ENCODE results near the gene ZFP91.

The ZFP91 gene

DNA sequence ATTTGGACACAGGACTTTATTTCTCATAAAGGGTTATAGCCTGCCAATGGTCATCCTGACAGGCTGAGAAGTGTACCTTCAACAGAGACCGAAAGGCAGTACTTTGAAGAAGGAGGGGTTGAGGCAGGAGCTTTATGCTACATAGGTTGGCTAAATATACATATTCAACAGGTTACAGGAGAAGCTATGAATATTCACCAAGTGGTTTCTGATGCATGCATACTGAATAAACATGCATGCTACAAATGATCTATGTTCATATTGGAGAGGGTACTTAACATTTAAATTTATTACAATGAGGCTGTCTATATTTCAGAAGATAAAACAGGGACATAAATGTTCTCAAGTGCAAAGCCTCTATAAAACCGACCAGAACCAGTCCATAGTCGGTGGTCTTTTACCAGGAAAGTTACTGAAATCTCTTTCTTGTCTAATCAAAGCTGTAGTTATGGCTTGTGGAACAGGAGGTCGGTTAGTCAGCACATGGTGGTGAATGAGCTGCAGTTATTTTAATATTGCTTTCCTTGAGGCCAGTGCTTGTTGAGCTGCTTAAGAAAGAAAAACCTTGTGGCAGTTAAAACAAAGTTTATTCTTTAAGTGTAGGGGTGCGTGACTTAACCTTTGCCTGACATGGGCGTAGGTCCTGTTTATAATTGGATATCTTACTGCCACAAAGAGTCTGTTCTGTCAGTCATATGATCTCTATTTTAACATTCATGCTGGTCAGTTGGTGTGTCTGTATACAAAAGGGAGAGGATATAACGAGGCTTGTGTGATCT, 63.1 kb downstream of the ZFP91 start:
- Histone ChIP-seq H3K36me3 (replicated peaks) (no peaks in the 10 kb centered on the region), H3K27ac (no peak overlapping the region), H3K27me3 (replicated peaks) (no peaks in the 10 kb centered on the region), H3K4me3 (ENCODE audit: low read depth, low read length) (no peak overlapping the region)
- no peak for DNase-seq
- in situ Hi-C loops (cut with HindIII; ENCODE audit: low pct_ligation_motif_present, low sequenced_read_pairs): no loop called here
- TF ChIP-seq, protein P1, sequence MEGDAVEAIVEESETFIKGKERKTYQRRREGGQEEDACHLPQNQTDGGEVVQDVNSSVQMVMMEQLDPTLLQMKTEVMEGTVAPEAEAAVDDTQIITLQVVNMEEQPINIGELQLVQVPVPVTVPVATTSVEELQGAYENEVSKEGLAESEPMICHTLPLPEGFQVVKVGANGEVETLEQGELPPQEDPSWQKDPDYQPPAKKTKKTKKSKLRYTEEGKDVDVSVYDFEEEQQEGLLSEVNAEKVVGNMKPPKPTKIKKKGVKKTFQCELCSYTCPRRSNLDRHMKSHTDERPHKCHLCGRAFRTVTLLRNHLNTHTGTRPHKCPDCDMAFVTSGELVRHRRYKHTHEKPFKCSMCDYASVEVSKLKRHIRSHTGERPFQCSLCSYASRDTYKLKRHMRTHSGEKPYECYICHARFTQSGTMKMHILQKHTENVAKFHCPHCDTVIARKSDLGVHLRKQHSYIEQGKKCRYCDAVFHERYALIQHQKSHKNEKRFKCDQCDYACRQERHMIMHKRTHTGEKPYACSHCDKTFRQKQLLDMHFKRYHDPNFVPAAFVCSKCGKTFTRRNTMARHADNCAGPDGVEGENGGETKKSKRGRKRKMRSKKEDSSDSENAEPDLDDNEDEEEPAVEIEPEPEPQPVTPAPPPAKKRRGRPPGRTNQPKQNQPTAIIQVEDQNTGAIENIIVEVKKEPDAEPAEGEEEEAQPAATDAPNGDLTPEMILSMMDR (IDR thresholded peaks at IDR 0.05; ENCODE audit: low read depth, low read length, missing control alignments): no peak

DNA sequence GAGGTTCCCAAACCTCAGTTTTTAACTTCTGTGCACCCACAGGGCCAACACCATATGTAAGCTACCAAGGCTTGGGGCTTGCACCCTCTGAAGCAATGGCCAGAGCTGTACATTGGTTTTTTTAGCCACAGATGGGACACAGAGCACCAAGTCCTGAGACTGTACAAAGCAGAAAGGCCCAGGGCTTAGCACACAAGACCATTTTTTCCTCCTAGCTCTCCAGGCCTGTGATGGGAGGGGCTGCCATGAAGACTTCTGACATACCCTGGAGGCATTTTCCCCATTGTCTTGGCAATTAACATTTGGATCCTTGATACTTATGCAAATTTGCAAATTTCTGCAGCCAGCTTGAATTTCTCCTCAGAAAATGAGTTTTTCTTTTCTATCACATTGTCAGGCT, 67.0 kb downstream of the ZFP91 start:
- in situ Hi-C loops (cut with HindIII; ENCODE audit: low pct_ligation_motif_present, low sequenced_read_pairs): no loop called here

DNA sequence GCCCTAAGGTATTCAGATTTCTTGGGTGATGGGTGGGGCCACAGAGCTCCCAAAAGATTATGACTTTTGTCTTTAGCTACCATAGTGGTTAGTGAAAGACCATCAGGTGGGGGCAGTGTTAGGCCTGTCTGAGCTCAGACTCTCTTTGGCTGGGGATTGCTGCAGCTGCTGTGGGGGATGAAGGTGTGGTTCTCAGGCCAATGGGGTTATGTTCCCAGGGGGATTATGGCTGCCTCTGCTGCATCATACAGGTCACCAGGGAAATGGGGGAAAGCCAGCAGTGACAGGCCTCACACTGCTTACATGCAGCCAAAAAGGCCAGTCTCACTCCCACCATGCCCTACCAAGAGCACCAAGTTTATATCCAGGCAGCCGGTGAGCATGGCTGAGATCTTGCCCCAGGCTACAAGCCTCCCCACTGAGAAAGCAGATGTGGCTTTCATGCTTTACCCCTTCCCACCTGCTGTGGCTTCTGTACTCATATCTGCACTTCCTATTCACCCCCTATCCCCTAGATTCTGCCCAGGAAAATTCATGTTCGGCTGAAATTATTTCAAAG, 68.4 kb downstream of the ZFP91 start:
- TF ChIP-seq, protein P1 (IDR thresholded peaks at IDR 0.05; ENCODE audit: low read depth, low read length, missing control alignments): no peak
- DNase-seq: no peak
- no peaks in the 10 kb centered on the region for H3K27me3 ChIP-seq (replicated peaks)
- in situ Hi-C loops (cut with HindIII; ENCODE audit: low pct_ligation_motif_present, low sequenced_read_pairs): no loop called here
- no peak overlapping the region for H3K27ac ChIP-seq
- H3K4me3 ChIP-seq (ENCODE audit: low read depth, low read length): no peak overlapping the region
- H3K36me3 ChIP-seq (replicated peaks): no peaks in the 10 kb centered on the region

More for the DNA sequence above, 67.0 kb downstream of the ZFP91 start:
- no peak for DNase-seq
- TF ChIP-seq, protein P1 (IDR thresholded peaks at IDR 0.05; ENCODE audit: low read depth, low read length, missing control alignments): no peak
- Histone ChIP-seq H3K27me3 (replicated peaks) (no peaks in the 10 kb centered on the region), H3K36me3 (replicated peaks) (no peaks in the 10 kb centered on the region), H3K4me3 (ENCODE audit: low read depth, low read length) (no peak overlapping the region), H3K27ac (no peak overlapping the region)

DNA sequence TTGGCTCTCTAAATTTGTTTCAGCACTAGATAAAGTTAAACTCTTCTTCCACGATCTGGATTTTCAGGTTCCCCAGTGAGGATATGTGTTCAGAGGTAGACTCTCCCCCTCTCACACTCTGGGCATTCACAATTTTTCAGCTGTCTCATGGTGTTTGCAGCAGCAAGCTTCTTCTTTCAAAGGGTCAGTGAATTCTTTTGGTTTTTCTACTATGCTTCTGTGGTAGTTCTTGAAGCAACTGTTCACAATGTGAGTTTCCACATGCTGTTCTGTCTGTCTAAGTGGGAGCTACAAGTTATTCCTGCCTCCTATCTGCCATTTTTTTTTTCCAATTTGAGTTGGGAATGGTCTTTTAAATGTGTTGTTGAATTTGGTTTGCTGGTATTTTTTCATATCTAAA, 69.0 kb downstream of the ZFP91 start:
- TF ChIP-seq, protein P1 (IDR thresholded peaks at IDR 0.05; ENCODE audit: low read depth, low read length, missing control alignments): no peak
- in situ Hi-C loops (cut with HindIII; ENCODE audit: low pct_ligation_motif_present, low sequenced_read_pairs): no loop called here
- no peaks in the 10 kb centered on the region for H3K27me3 ChIP-seq (replicated peaks)
- DNase-seq: no peak
- H3K4me3 ChIP-seq (ENCODE audit: low read depth, low read length): no peak overlapping the region
- H3K36me3 ChIP-seq (replicated peaks): no peaks in the 10 kb centered on the region
- no peak overlapping the region for H3K27ac ChIP-seq

DNA sequence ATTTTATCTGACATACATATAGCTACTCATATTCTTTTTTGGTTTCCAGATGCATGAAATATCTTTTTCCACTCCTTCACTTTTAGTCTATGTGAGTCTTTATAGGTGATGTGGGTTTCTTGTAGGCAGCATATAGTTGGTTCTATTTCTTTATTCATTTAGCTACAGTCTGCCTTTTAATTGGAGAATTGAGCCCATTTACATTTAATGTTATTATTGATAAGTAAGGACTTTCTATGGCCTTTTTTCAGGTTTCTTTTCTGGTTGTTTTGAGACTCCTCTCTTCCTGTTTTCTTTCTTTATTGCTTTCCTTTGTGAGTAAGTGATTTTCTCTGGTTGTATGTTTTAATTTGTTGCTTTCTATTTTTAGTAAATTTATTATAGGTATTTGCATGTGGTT, 70.8 kb downstream of the ZFP91 start:
- H3K36me3 ChIP-seq (replicated peaks): no peaks in the 10 kb centered on the region
- DNase-seq: no peak
- in situ Hi-C loops (cut with HindIII; ENCODE audit: low pct_ligation_motif_present, low sequenced_read_pairs): no loop called here
- TF ChIP-seq, protein P1 (IDR thresholded peaks at IDR 0.05; ENCODE audit: low read depth, low read length, missing control alignments): no peak
- H3K27ac ChIP-seq: no peak overlapping the region
- no peaks in the 10 kb centered on the region for H3K27me3 ChIP-seq (replicated peaks)
- no peak overlapping the region for H3K4me3 ChIP-seq (ENCODE audit: low read depth, low read length)

All from brain microvascular endothelial cell (primary cell).